K562 (cell line): Measurements from ENCODE around the gene ABHD12. TPM values are rescaled to one million over a fixed set of nuclear protein-coding genes. Genes with fewer than 3 reads are reported as not detected.

Experiments used
- ATAC-seq: fragments of 200-7000 bp; cut with Tn5 transposase; 3 replicates; pipeline ENCODE4 v1.9.1; 2020; ENCODE audit warnings: moderate library complexity
- BruUV-seq: library from RNA; stranded (reverse); fragments of 400-500 nt; replicated peaks from 2 replicates; lab custom pipeline; 2021; lab: Mats Ljungman, UMichigan
- CTCF ChIA-PET: fragments of 300-600 bp; formaldehyde crosslinking; extraction: SDS; loops from one replicate; lab custom pipeline; 2021; ENCODE audit warnings: low intra/inter-chr PET ratio; lab: Yijun Ruan, JAX
- POLR2A ChIA-PET: fragments of 300-600, 350-650 bp; sonication (Branson Sonifier 250); formaldehyde crosslinking; extraction: SDS; loops from one replicate; lab custom pipeline; 2021; ENCODE audit warnings: antibody characterized with exemption, inconsistent platforms; lab: Yijun Ruan, JAX
- DNase-seq, 4 experiments: peaks; one replicate each; pipeline versions ENCODE4 v3.0.0 to v3.0.0-alpha.2; 2011 to 2018; ENCODE audit warnings: low spot score in 3 of 4, mixed read lengths in 3 of 4; ENCODE audit errors: extremely low read depth in 1 of 4
- FAIRE-seq: peaks from 2 replicates; lab custom pipeline; 2011; peaks lifted over from hg19 to GRCh38; lab: Jason Lieb, UNC
- H2AFZ ChIP-seq: 2 replicates; pipeline ENCODE4 v1.6.0; 2011; ENCODE audit warnings: low read depth, low read length, control low read depth, inconsistent platforms
- H3K27ac ChIP-seq: fragments of 200-600 bp; 3 replicates; pipeline ENCODE4 v1.8.0; 2011; ENCODE audit warnings: low read depth, mild to moderate bottlenecking, control low read depth, inconsistent platforms, low read length, moderate library complexity, mixed read lengths; ENCODE audit errors: extremely low read depth
- H3K27me3 ChIP-seq, 2 experiments: fragments of 300-600 bp in 1 of 2; 2 replicates in 1 of 2; 3 replicates in 1 of 2; pipeline versions ENCODE4 v1.6.0 to v1.8.0; 2011; ENCODE audit warnings: inconsistent platforms in 2 of 2, low read length in 2 of 2, mild to moderate bottlenecking in 1 of 2, mixed read lengths in 1 of 2, moderate library complexity in 1 of 2; ENCODE audit not compliant: control insufficient read depth in 2 of 2, insufficient read depth in 2 of 2
- H3K36me3 ChIP-seq: fragments of 300-600 bp; 3 replicates; pipeline ENCODE4 v1.8.0; 2011; ENCODE audit warnings: mild to moderate bottlenecking, low read length, inconsistent platforms; ENCODE audit not compliant: control insufficient read depth, insufficient read depth
- H3K4me1 ChIP-seq, 2 experiments: fragments of 200-600 bp in 1 of 2; replicated peaks in 1 of 2; 2 replicates in 1 of 2; 3 replicates in 1 of 2; pipeline versions ENCODE4 v1.5.1 to v1.8.0; 2011; ENCODE audit warnings: inconsistent platforms in 2 of 2, low read length in 2 of 2, mild to moderate bottlenecking in 1 of 2, mixed read lengths in 1 of 2, moderate library complexity in 1 of 2; ENCODE audit not compliant: control insufficient read depth in 2 of 2, insufficient read depth in 2 of 2
- H3K4me2 ChIP-seq: 2 replicates; pipeline ENCODE4 v1.6.1; 2011; ENCODE audit warnings: low read length, control low read depth, inconsistent platforms, mixed read lengths; ENCODE audit not compliant: insufficient read depth
- H3K4me3 ChIP-seq: fragments of 200-600 bp; sonication (generic), shearing (Covaris generic); 2 replicates; pipeline ENCODE4 v1.5.1; 2016; ENCODE audit warnings: control low read depth, inconsistent platforms
- H3K79me2 ChIP-seq: fragments of 200-600 bp; 3 replicates; pipeline ENCODE4 v1.8.0; 2011; ENCODE audit warnings: low read length, inconsistent platforms; ENCODE audit not compliant: control insufficient read depth, insufficient read depth
- H3K9ac ChIP-seq, 2 experiments: 2 replicates each; pipeline versions ENCODE4 v1.6.0 to v1.6.1; 2011; ENCODE audit warnings: low read depth in 2 of 2, low read length in 2 of 2, control low read depth in 1 of 2, inconsistent platforms in 1 of 2, mild to moderate bottlenecking in 1 of 2, mixed read lengths in 1 of 2; ENCODE audit not compliant: insufficient read depth in 1 of 2
- H3K9me1 ChIP-seq: one replicate; pipeline ENCODE4 v1.6.0; 2011; ENCODE audit warnings: inconsistent platforms, mild to moderate bottlenecking, low read length, moderate library complexity; ENCODE audit not compliant: control insufficient read depth, insufficient read depth
- H3K9me3 ChIP-seq: replicated peaks from 2 replicates; pipeline ENCODE4 v1.5.1; 2011; ENCODE audit warnings: low read depth, low read length, inconsistent platforms; ENCODE audit not compliant: control insufficient read depth, insufficient read depth
- H4K20me1 ChIP-seq: replicated peaks from 2 replicates; pipeline ENCODE4 v1.6.1; 2011; ENCODE audit warnings: low read length, inconsistent platforms, mixed read lengths; ENCODE audit not compliant: control insufficient read depth, insufficient read depth
- BRF1 ChIP-seq: IDR thresholded peaks from 3 replicates; pipeline ENCODE4 v1.6.1; 2011; ENCODE audit warnings: borderline replicate concordance, mild to moderate bottlenecking; ENCODE audit not compliant: insufficient read length; ENCODE audit errors: extremely low read depth
- CREB1 ChIP-seq, 2 experiments: sonication (generic) in 1 of 2; formaldehyde crosslinking in 1 of 2; IDR thresholded peaks; 2 replicates each; pipeline versions ENCODE4 v1.6.1 to v1.8.0; 2012 to 2022; ENCODE audit warnings: inconsistent platforms in 1 of 2, mild to moderate bottlenecking in 1 of 2, missing genetic modification reagents in 1 of 2, moderate library complexity in 1 of 2
- ERF ChIP-seq: fragments of 450-650 bp; formaldehyde crosslinking; IDR thresholded peaks from 2 replicates; pipeline ENCODE4 v1.4.0; 2020; ENCODE audit warnings: mild to moderate bottlenecking, mixed read lengths
- KDM2B ChIP-seq: fragments of 250-450 bp; sonication (Bioruptor Pico); IDR thresholded peaks from 2 replicates; pipeline ENCODE4 v1.8.0; 2021; ENCODE audit warnings: mild to moderate bottlenecking, moderate library complexity
- MYC ChIP-seq, 2 experiments: fragments of 250-450 bp in 1 of 2; sonication (Bioruptor Pico) in 1 of 2; IDR thresholded peaks; 2 replicates each; pipeline versions ENCODE4 v1.5.1 to v1.6.1; 2012 to 2021; ENCODE audit warnings: low read depth in 2 of 2, borderline replicate concordance in 1 of 2, improper control_type of control experiment in 1 of 2, low read length in 1 of 2, mild to moderate bottlenecking in 1 of 2, moderate library complexity in 1 of 2
- NR2C2 ChIP-seq, 2 experiments: fragments of 200-800 bp in 1 of 2; sonication (Bioruptor generic) in 1 of 2; sonication (generic) in 1 of 2; formaldehyde crosslinking in 1 of 2; IDR thresholded peaks; 2 replicates each; pipeline versions ENCODE4 v1.6.1 to v1.8.0; 2016 to 2022; ENCODE audit warnings: mild to moderate bottlenecking in 1 of 2, missing compliant biosample characterization in 1 of 2, missing genetic modification characterization in 1 of 2, missing genetic modification reagents in 1 of 2
- PCBP2 ChIP-seq: fragments of 200-400 bp; formaldehyde crosslinking; IDR thresholded peaks from 2 replicates; pipeline ENCODE4 v1.6.1; 2018; ENCODE audit warnings: low read length, low read depth, mild to moderate bottlenecking, moderate library complexity; ENCODE audit not compliant: poor library complexity, severe bottlenecking
- SETDB1 ChIP-seq: IDR thresholded peaks from one replicate; pipeline ENCODE4 v1.6.1; 2012; ENCODE audit warnings: low read length, control low read depth, inconsistent platforms
- SP1 ChIP-seq: sonication (generic); formaldehyde crosslinking; IDR thresholded peaks from 2 replicates; pipeline ENCODE4 v1.8.1; 2022; ENCODE audit warnings: mild to moderate bottlenecking, missing genetic modification reagents
- ZEB2 ChIP-seq: fragments of 450-650 bp; IDR thresholded peaks from 2 replicates; pipeline ENCODE4 v1.6.1; 2016
- ZFP1 ChIP-seq: fragments of 450-650 bp; formaldehyde crosslinking; IDR thresholded peaks from 2 replicates; pipeline ENCODE4 v1.4.0; 2020; ENCODE audit warnings: mild to moderate bottlenecking, mixed read lengths
- ZNF133 ChIP-seq: fragments of 250-450 bp; sonication (Bioruptor Pico); IDR thresholded peaks from 2 replicates; pipeline ENCODE4 v1.4.0; 2020; ENCODE audit warnings: mild to moderate bottlenecking
- ZNF318 ChIP-seq, 2 experiments: fragments of 450-650 bp; IDR thresholded peaks; 2 replicates each; pipeline ENCODE4 v1.6.1; 2016; ENCODE audit warnings: mild to moderate bottlenecking in 2 of 2, borderline replicate concordance in 1 of 2, low read depth in 1 of 2, moderate library complexity in 1 of 2
- WGBS: fragments of 100-300 bp; shearing (Covaris generic); methylation state at CpG from one replicate; pipeline ENCODE4 v1.1.6; 2016; ENCODE audit warnings: low coverage, mixed read lengths; ENCODE audit not compliant: insufficient coverage; ENCODE audit errors: missing lambda C conversion rate; 5-methylcytosine and 5-hydroxymethylcytosine counted together
- in situ Hi-C: fragments of 300-500 bp; cut with MboI; formaldehyde crosslinking; loops from 4 replicates; pipeline ENCODE4 v1.15.0; 2018; ENCODE audit warnings: inconsistent platforms, mixed read lengths
- intact Hi-C: fragments of 100-400 bp; cut with micrococcal nuclease; formaldehyde crosslinking; loops from 2 replicates; pipeline ENCODE4 v1.14.2; 2022
- polyA plus RNA-seq, 8 experiments: library from polyadenylated mRNA; depleted of rRNA in 4 of 8; stranded (reverse) in 5 of 8; unstranded in 3 of 8; fragments of >200 nt; fragmentation: Nextera tagmentation in 2 of 8; fragmentation: Illumina TruSeq in 1 of 8; extraction: Ambion mirVana in 2 of 8; extraction: Trizol in 1 of 8; gene quantifications; 2 replicates each; pipeline versions ENCODE4 v1.2.1 to v1.2.3, GENCODE V29; 2011 to 2014; ENCODE audit warnings: inconsistent platforms in 1 of 8, missing spikeins in 1 of 8
- total RNA-seq, 7 experiments: library from RNA; depleted of rRNA in 6 of 7; stranded (reverse); fragments of >200 nt in 6 of 7; fragmentation: Illumina TruSeq in 2 of 7; extraction: Trizol in 2 of 7; gene quantifications; 2 replicates each; pipeline versions ENCODE4 v1.2.1 to v1.2.3, GENCODE V29; 2011 to 2021; ENCODE audit warnings: low replicate concordance in 1 of 7

Gene ABHD12
- total and polyA plus RNA-seq, 9 of the 15 experiments (the other 6 are each of a cell fraction or from before 2014, with no cell fraction given): 0.65 to 15.6 (median 9.1) TPM

- 81% methylated on average over 3 of the region's 3 CpGs for WGBS
- in situ Hi-C loops (no loop called here), intact Hi-C loops (no loop called here)
- H3K27ac ChIP-seq: no peak overlapping the region
- no peaks in the 10 kb centered on the region for H3K9me3 ChIP-seq
- H3K4me1 ChIP-seq: no peaks in the 10 kb centered on the region
- POLR2A ChIA-PET: no interaction called here
- no peak overlapping the region for H2AFZ ChIP-seq
- FAIRE-seq: no peak
- H3K4me2 ChIP-seq: no peak overlapping the region
- H3K36me3 ChIP-seq: peaks cover 50% of the 10 kb centered on the region; the same call in 1 of the 3 replicates
- no peak for ATAC-seq
- H3K9ac ChIP-seq: no peak overlapping the region
- no peaks in the 10 kb centered on the region for H3K27me3 ChIP-seq
- H4K20me1 ChIP-seq: no peaks in the 10 kb centered on the region
- no peak for DNase-seq
- BruUV-seq: no TSS peak
- no peak overlapping the region for H3K4me3 ChIP-seq
- H3K79me2 ChIP-seq: no peaks in the 10 kb centered on the region
- CTCF ChIA-PET: no interaction called here
- no peaks in the 10 kb centered on the region for H3K9me1 ChIP-seq
- no peak for TF ChIP-seq BRF1
- TF ChIP-seq ERF (CRISPR knock-in tag): no peak
- TF ChIP-seq NR2C2 (CRISPR knock-in tag; IDR thresholded peaks at IDR 0.05): no peak
- no peak for TF ChIP-seq NR2C2 (tag; IDR thresholded peaks at IDR 0.05)
- TF ChIP-seq SETDB1: no peak
- no peak for TF ChIP-seq MYC (IDR thresholded peaks at IDR 0.05; ENCODE audit: low read depth, low read length)
- TF ChIP-seq MYC (CRISPR knock-in tag; IDR thresholded peaks at IDR 0.05; ENCODE audit: borderline replicate concordance, low read depth): no peak
- TF ChIP-seq ZFP1: no peak
- TF ChIP-seq PCBP2: no peak
- TF ChIP-seq ZNF318 (IDR thresholded peaks at IDR 0.05; ENCODE audit: borderline replicate concordance in 1 of 2, low read depth in 1 of 2): no peak
- no peak for TF ChIP-seq CREB1 (IDR thresholded peaks at IDR 0.05)
- no peak for TF ChIP-seq CREB1 (CRISPR knock-in tag; IDR thresholded peaks at IDR 0.05)
- no peak for TF ChIP-seq KDM2B (CRISPR knock-in tag)
- TF ChIP-seq ZEB2: no peak
- TF ChIP-seq ZNF133 (CRISPR knock-in tag): no peak
- no peak for TF ChIP-seq SP1
These were observed 48.7 kb upstream of the ABHD12 start for GRCh38 chr20:25439328-25439727.
